OCI-LY1 (cell line): ENCODE results near the gene BICDL2.

ENCODE experiments used
- EZH2 ChIP-seq: fragments of 200-600 bp; sonication (generic), shearing (Covaris generic); IDR thresholded peaks from 2 replicates; pipeline ENCODE4 v1.8.0; 2017; ENCODE audit warnings: borderline replicate concordance, mixed run types, mild to moderate bottlenecking, antibody characterized with exemption, low read length, moderate library complexity, mixed read lengths
- TF ChIP-seq, protein P1 (sequence below): fragments of 200-600 bp; sonication (generic), shearing (Covaris generic); IDR thresholded peaks from 2 replicates; pipeline ENCODE4 v1.5.1; 2017; ENCODE audit warnings: mild to moderate bottlenecking, antibody characterized with exemption, low read length, moderate library complexity, mixed read lengths

DNA sequence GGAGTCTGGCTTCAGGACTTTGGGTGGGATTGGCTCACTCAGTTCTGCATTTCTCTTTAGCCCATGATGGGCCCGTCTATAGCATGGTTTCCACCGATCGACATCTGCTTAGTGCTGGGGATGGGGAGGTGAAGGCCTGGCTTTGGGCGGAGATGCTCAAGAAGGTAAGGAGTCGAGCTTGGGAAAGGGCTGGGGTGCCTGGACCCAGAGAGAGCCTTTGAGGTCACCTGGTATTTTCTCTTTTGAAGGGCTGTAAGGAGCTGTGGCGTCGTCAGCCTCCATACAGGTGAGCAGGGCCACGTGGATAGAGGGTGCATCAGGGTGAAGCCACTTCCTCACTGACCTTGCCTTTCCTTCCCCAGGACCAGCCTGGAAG lies 10.8 kb downstream of the BICDL2 start:
- TF ChIP-seq, protein P1, sequence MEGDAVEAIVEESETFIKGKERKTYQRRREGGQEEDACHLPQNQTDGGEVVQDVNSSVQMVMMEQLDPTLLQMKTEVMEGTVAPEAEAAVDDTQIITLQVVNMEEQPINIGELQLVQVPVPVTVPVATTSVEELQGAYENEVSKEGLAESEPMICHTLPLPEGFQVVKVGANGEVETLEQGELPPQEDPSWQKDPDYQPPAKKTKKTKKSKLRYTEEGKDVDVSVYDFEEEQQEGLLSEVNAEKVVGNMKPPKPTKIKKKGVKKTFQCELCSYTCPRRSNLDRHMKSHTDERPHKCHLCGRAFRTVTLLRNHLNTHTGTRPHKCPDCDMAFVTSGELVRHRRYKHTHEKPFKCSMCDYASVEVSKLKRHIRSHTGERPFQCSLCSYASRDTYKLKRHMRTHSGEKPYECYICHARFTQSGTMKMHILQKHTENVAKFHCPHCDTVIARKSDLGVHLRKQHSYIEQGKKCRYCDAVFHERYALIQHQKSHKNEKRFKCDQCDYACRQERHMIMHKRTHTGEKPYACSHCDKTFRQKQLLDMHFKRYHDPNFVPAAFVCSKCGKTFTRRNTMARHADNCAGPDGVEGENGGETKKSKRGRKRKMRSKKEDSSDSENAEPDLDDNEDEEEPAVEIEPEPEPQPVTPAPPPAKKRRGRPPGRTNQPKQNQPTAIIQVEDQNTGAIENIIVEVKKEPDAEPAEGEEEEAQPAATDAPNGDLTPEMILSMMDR, result no peak
- no peak for TF ChIP-seq EZH2
